GM12878 (cell line): ENCODE results near the gene BARX2. TPM values are rescaled to one million over a fixed set of nuclear protein-coding genes. Genes with fewer than 3 reads are reported as not detected.

ENCODE experiments used
- ATAC-seq: fragments of 200-7000 bp; cut with Tn5 transposase; 3 replicates; pipeline ENCODE4 v1.9.1; 2020; ENCODE audit warnings: mild to moderate bottlenecking, moderate library complexity
- BruUV-seq: library from RNA; stranded (reverse); fragments of 400-500 nt; replicated peaks from 2 replicates; lab custom pipeline; 2021; lab: Mats Ljungman, UMichigan
- CTCF ChIA-PET: fragments of 300-600 bp; sonication (Branson Sonifier 250); formaldehyde crosslinking; extraction: SDS; loops from one replicate; lab custom pipeline; 2021; ENCODE audit warnings: inconsistent platforms; lab: Yijun Ruan, JAX
- POLR2A ChIA-PET: fragments of 350-600 bp; formaldehyde crosslinking; extraction: SDS; loops from one replicate; lab custom pipeline; 2021; ENCODE audit warnings: inconsistent platforms; lab: Charles Lee
- RAD21 ChIA-PET: fragments of 300-600 bp; sonication (Branson Sonifier 250); formaldehyde crosslinking; loops from one replicate; lab custom pipeline; 2023; ENCODE audit warnings: antibody characterized with exemption; ENCODE audit not compliant: unreplicated experiment; lab: Charles Lee
- SMC1A ChIA-PET: fragments of 300-600 bp; sonication (Branson Sonifier 250); formaldehyde crosslinking; loops from one replicate; lab custom pipeline; 2023; ENCODE audit not compliant: unreplicated experiment, uncharacterized antibody; lab: Charles Lee
- DNase-seq: peaks from one replicate; pipeline ENCODE4 v3.0.0-alpha.2; 2011; ENCODE audit warnings: low read depth, low spot score
- FAIRE-seq: peaks from 3 replicates; lab custom pipeline; 2011; peaks lifted over from hg19 to GRCh38; lab: Jason Lieb, UNC
- H2AFZ ChIP-seq: 2 replicates; pipeline ENCODE4 v1.6.0; 2011; ENCODE audit warnings: low read depth, low read length, control low read depth; ENCODE audit not compliant: control insufficient read depth
- H3K27ac ChIP-seq: 2 replicates; pipeline ENCODE4 v1.5.1; 2011; ENCODE audit warnings: control low read depth; ENCODE audit not compliant: control insufficient read depth, insufficient read depth
- H3K27me3 ChIP-seq, 2 experiments: replicated peaks in 1 of 2; 2 replicates each; pipeline versions ENCODE4 v1.6.0 to v1.6.1; 2011; ENCODE audit warnings: low read length in 1 of 2; ENCODE audit not compliant: control insufficient read depth in 2 of 2, insufficient read depth in 2 of 2
- H3K36me3 ChIP-seq, 2 experiments: 2 replicates each; pipeline ENCODE4 v1.5.1; 2011; ENCODE audit warnings: low read length in 1 of 2; ENCODE audit not compliant: control insufficient read depth in 2 of 2, insufficient read depth in 2 of 2
- H3K4me1 ChIP-seq: 2 replicates; pipeline ENCODE4 v1.6.1; 2011; ENCODE audit warnings: mild to moderate bottlenecking, low read length, moderate library complexity, mixed read lengths; ENCODE audit not compliant: control insufficient read depth, insufficient read depth
- H3K4me2 ChIP-seq: 2 replicates; pipeline ENCODE4 v1.6.0; 2011; ENCODE audit warnings: control low read depth; ENCODE audit not compliant: control insufficient read depth, insufficient read depth
- H3K4me3 ChIP-seq: fragments of 200-600 bp; sonication (generic); 2 replicates; pipeline ENCODE4 v1.5.1; 2016
- H3K79me2 ChIP-seq: 2 replicates; pipeline ENCODE4 v1.6.0; 2011; ENCODE audit warnings: low read length; ENCODE audit not compliant: control insufficient read depth, insufficient read depth
- H3K9ac ChIP-seq: 2 replicates; pipeline ENCODE4 v1.8.0; 2011; ENCODE audit warnings: low read length, control low read depth, mixed read lengths; ENCODE audit not compliant: control insufficient read depth, insufficient read depth
- H3K9me3 ChIP-seq: replicated peaks from 3 replicates; pipeline ENCODE4 v1.5.1; 2011; ENCODE audit warnings: mild to moderate bottlenecking, low read length; ENCODE audit not compliant: control insufficient read depth, insufficient read depth
- H4K20me1 ChIP-seq: 2 replicates; pipeline ENCODE4 v1.6.0; 2011; ENCODE audit not compliant: control insufficient read depth, insufficient read depth
- ATF7 ChIP-seq: fragments of 450-650 bp; IDR thresholded peaks from 2 replicates; pipeline ENCODE4 v1.6.1; 2016; ENCODE audit warnings: low read depth, mild to moderate bottlenecking
- BCL11A ChIP-seq: IDR thresholded peaks from 2 replicates; pipeline ENCODE4 v1.6.1; 2011; ENCODE audit warnings: low read depth, low read length
- CBFB ChIP-seq: IDR thresholded peaks from 2 replicates; pipeline ENCODE4 v1.6.1; 2016; ENCODE audit warnings: antibody characterized with exemption, low read depth
- ETV6 ChIP-seq, 2 experiments: fragments of 450-650 bp in 1 of 2; IDR thresholded peaks in 1 of 2; conservative IDR thresholded peaks in 1 of 2; 2 replicates each; pipeline ENCODE4 v1.6.1; 2014; ENCODE audit warnings: antibody characterized with exemption in 1 of 2, borderline replicate concordance in 1 of 2, low read depth in 1 of 2, mild to moderate bottlenecking in 1 of 2, moderate library complexity in 1 of 2
- GABPA ChIP-seq: IDR thresholded peaks from 2 replicates; pipeline ENCODE4 v1.6.1; 2014; ENCODE audit warnings: antibody characterized with exemption, low read depth, mild to moderate bottlenecking, inconsistent platforms
- HDGF ChIP-seq: fragments of 450-650 bp; IDR thresholded peaks from 2 replicates; pipeline ENCODE4 v1.6.1; 2016; ENCODE audit warnings: antibody characterized with exemption
- IKZF2 ChIP-seq, 2 experiments: fragments of 450-650 bp; IDR thresholded peaks; 2 replicates each; pipeline ENCODE4 v1.6.1; 2017; ENCODE audit warnings: mild to moderate bottlenecking in 2 of 2, moderate library complexity in 2 of 2
- JUNB ChIP-seq: IDR thresholded peaks from 2 replicates; pipeline ENCODE4 v1.6.1; 2016; ENCODE audit warnings: antibody characterized with exemption, mild to moderate bottlenecking
- MTA2 ChIP-seq: fragments of 450-650 bp; IDR thresholded peaks from 2 replicates; pipeline ENCODE4 v1.6.1; 2016; ENCODE audit warnings: low read depth, mild to moderate bottlenecking, moderate library complexity
- NR2F1 ChIP-seq: fragments of 450-650 bp; conservative IDR thresholded peaks from 2 replicates; pipeline ENCODE4 v1.6.1; 2017; ENCODE audit warnings: mild to moderate bottlenecking
- RELA ChIP-seq: fragments of 450-650 bp; IDR thresholded peaks from 2 replicates; pipeline ENCODE4 v1.8.0; 2014; ENCODE audit warnings: borderline replicate concordance; ENCODE audit not compliant: partially characterized antibody
- RELB ChIP-seq: fragments of 450-650 bp; IDR thresholded peaks from 2 replicates; pipeline ENCODE4 v1.6.1; 2017; ENCODE audit warnings: low read depth, mild to moderate bottlenecking, moderate library complexity
- SKIL ChIP-seq: fragments of 450-650 bp; IDR thresholded peaks from 2 replicates; pipeline ENCODE4 v1.6.1; 2017; ENCODE audit warnings: mild to moderate bottlenecking, low read depth, inconsistent platforms; ENCODE audit not compliant: poor library complexity, severe bottlenecking
- TCF12 ChIP-seq: IDR thresholded peaks from 2 replicates; pipeline ENCODE4 v1.6.1; 2011; ENCODE audit warnings: low read depth, mild to moderate bottlenecking, low read length
- TCF7 ChIP-seq: IDR thresholded peaks from 2 replicates; pipeline ENCODE4 v1.6.1; 2014; ENCODE audit warnings: antibody characterized with exemption, borderline replicate concordance
- ZNF687 ChIP-seq: fragments of 450-650 bp; IDR thresholded peaks from 2 replicates; pipeline ENCODE4 v1.6.1; 2017; ENCODE audit warnings: mild to moderate bottlenecking, moderate library complexity
- WGBS: methylation state at CpG from one replicate; pipeline ENCODE4 v1.1.6; 2016; ENCODE audit warnings: low lambda C conversion rate; ENCODE audit not compliant: insufficient replicate concordance, insufficient coverage; ENCODE audit errors: missing lambda C conversion rate; 5-methylcytosine and 5-hydroxymethylcytosine counted together
- in situ Hi-C: fragments of 300-500 bp; cut with MboI; formaldehyde crosslinking; loops from 9 replicates; pipeline ENCODE4 v1.14.3; 2018; ENCODE audit warnings: mixed read lengths
- intact Hi-C: fragments of 100-400 bp; cut with micrococcal nuclease; formaldehyde crosslinking; loops from one replicate; pipeline ENCODE4 v1.14.2; 2022; ENCODE audit not compliant: unreplicated experiment
- polyA plus RNA-seq, 11 experiments: library from polyadenylated mRNA; depleted of rRNA in 4 of 11; unstranded in 6 of 11; stranded (reverse) in 5 of 11; fragments of >200 nt; fragmentation: Nextera tagmentation in 4 of 11; fragmentation: Illumina TruSeq in 1 of 11; extraction: Ambion mirVana in 4 of 11; extraction: Trizol in 1 of 11; gene quantifications; 1 replicate in 1 of 11; 2 replicates in 10 of 11; pipeline versions ENCODE4 v1.2.1 to v1.2.3, GENCODE V29; 2011 to 2016; ENCODE audit warnings: inconsistent platforms in 2 of 11, missing spikeins in 2 of 11, low read depth in 1 of 11
- total RNA-seq, 4 experiments: library from RNA; depleted of rRNA in 3 of 4; stranded (reverse); fragments of >200 nt in 3 of 4; fragmentation: Illumina TruSeq in 1 of 4; extraction: Trizol in 1 of 4; gene quantifications; 2 replicates each; pipeline versions ENCODE4 v1.2.1 to v1.2.3, GENCODE V29; 2013 to 2021

The BARX2 gene
- total and polyA plus RNA-seq, 10 of the 15 experiments (the other 5 are each of a cell fraction or from before 2014, with no cell fraction given): 0.07 to 0.84 TPM; not detected in 8

- no peak for TF ChIP-seq SKIL
These were observed 41.8 kb downstream of the BARX2 start (continued) for GRCh38 chr11:129417458-129417857.

- H4K20me1 ChIP-seq: no peaks in the 10 kb centered on the region
- WGBS: 24% methylated on average over 4 of the region's 4 CpGs
- CTCF ChIA-PET: no interaction called here
- no peak overlapping the region for H3K4me3 ChIP-seq
- DNase-seq (peak; percentile 62), ATAC-seq (peak; percentile 93), FAIRE-seq (peak; percentile 66)
- intact Hi-C loops (no loop called here), in situ Hi-C loops (no loop called here)
- H3K9ac ChIP-seq: no peak overlapping the region
- peaks cover 5% of the 10 kb centered on the region for H3K4me1 ChIP-seq
- no peaks in the 10 kb centered on the region for H3K9me3 ChIP-seq
- H3K4me2 ChIP-seq: peak overlapping the region; percentile 44; the same call in 1 of the 2 replicates
- H3K79me2 ChIP-seq: no peaks in the 10 kb centered on the region
- no TSS peak for BruUV-seq
- POLR2A ChIA-PET: no interaction called here
- SMC1A ChIA-PET: interaction anchor here (0.7 to 1.5 kb wide), 3 partner anchors 15 to 52 kb away, joined by 3 to 5 read pairs (median 3); no protein-coding TSS in a partner anchor
- no peak overlapping the region for H3K27ac ChIP-seq
- H3K36me3 ChIP-seq: no peaks in the 10 kb centered on the region
- H3K27me3 ChIP-seq: no peaks in the 10 kb centered on the region
- no peak overlapping the region for H2AFZ ChIP-seq
- RAD21 ChIA-PET: interaction anchor here (0.7 kb wide), 1 partner anchor 9 kb away, joined by 4 read pairs; no protein-coding TSS in a partner anchor
- TF ChIP-seq CBFB (0 out of 2 replicates have a peak, but pooled peaks have one; percentile 24), ZNF687 (no peak), HDGF (no peak), ETV6 (conservative IDR thresholded peaks at IDR 0.05 in 1 of 2, IDR thresholded peaks at IDR 0.05 in 1 of 2; ENCODE audit: borderline replicate concordance in 1 of 2, low read depth in 1 of 2) (peak in 1 of 2 experiments; percentile 46; a peak in 1 of 4 replicates), TCF12 (peak; percentile 56; the same call in 1 of the 2 replicates), RELB (peak; percentile 41; the same call in 1 of the 2 replicates), MTA2 (peak; percentile 76), RELA (no peak), NR2F1 (peak; percentile 30), BCL11A (no peak; the same call in 1 of the 2 replicates), IKZF2 (IDR thresholded peaks at IDR 0.05) (peak; percentile 65 to 67), JUNB (peak; percentile 48; the same call in 1 of the 2 replicates), GABPA (0 out of 2 replicates have a peak, but pooled peaks have one; percentile 13), ATF7 (peak; percentile 56), TCF7 (peak; percentile 75)
These were observed 42.4 kb downstream of the BARX2 start for GRCh38 chr11:129418039-129418438.
